PC-9 (cell line): ENCODE results near the gene P3H3.
"Not testable (repeated sequence)": the region's sequence is repeated elsewhere in the genome, so short reads cannot be mapped to it uniquely, and the experiment has no call there.

ENCODE experiments used
- EZH2 ChIP-seq: fragments of 200-600 bp; sonication (generic); IDR thresholded peaks from 2 replicates; pipeline ENCODE4 v1.8.0; 2017; ENCODE audit warnings: antibody characterized with exemption, low read depth
- TF ChIP-seq, protein P1 (sequence below): fragments of 200-600 bp; sonication (generic); conservative IDR thresholded peaks from 2 replicates; pipeline ENCODE4 v1.6.1; 2017; ENCODE audit warnings: mixed run types, antibody characterized with exemption, mild to moderate bottlenecking, moderate library complexity

- TF ChIP-seq, protein P1, sequence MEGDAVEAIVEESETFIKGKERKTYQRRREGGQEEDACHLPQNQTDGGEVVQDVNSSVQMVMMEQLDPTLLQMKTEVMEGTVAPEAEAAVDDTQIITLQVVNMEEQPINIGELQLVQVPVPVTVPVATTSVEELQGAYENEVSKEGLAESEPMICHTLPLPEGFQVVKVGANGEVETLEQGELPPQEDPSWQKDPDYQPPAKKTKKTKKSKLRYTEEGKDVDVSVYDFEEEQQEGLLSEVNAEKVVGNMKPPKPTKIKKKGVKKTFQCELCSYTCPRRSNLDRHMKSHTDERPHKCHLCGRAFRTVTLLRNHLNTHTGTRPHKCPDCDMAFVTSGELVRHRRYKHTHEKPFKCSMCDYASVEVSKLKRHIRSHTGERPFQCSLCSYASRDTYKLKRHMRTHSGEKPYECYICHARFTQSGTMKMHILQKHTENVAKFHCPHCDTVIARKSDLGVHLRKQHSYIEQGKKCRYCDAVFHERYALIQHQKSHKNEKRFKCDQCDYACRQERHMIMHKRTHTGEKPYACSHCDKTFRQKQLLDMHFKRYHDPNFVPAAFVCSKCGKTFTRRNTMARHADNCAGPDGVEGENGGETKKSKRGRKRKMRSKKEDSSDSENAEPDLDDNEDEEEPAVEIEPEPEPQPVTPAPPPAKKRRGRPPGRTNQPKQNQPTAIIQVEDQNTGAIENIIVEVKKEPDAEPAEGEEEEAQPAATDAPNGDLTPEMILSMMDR = not testable (repeated sequence)
- TF ChIP-seq EZH2 = not testable (repeated sequence)
Observed at GRCh38 chr12:6888794-6889193, 60.6 kb downstream of the P3H3 start.
